GM12801 (cell line): ENCODE data around the gene NSL1.

Experiments
- CTCF ChIP-seq: IDR thresholded peaks from one replicate; pipeline ENCODE4 v1.5.1; 2011; ENCODE audit warnings: control low read depth; ENCODE audit not compliant: insufficient read length; ENCODE audit errors: extremely low read depth

The NSL1 gene

DNA sequence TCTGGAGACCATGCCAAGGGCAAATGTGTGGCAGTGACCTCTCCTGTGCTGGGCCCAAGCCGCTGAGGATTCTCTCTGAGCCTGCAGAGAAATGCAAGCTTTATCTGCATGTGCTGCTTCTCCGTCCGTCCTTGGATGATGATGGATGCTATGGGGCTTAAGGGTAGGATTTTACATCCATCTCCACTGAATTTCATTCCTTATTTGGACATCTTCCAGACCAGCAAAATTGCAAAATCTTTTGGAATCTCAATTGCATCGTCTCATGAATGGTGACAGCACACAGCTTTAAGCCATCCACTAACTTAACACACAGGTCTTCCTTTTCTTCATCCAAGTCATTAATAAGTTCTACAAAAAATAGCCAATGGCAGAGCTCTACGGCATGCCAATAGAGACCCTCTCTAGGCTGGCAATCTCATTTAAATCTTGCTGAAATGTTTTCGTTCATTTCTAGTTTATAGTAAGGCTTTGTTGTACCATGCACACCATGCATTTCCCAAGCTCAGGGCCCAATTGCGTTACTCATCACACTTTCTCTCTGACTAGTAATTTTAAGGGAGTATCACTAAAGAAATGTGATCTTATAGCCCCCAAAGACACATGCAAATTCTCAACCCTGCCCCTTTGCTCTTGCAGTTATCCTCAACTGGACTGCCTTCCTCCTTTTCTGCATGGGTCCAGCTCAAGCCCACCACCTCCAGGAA, 103.1 kb downstream of the NSL1 start:
- TF ChIP-seq CTCF = no peak

DNA sequence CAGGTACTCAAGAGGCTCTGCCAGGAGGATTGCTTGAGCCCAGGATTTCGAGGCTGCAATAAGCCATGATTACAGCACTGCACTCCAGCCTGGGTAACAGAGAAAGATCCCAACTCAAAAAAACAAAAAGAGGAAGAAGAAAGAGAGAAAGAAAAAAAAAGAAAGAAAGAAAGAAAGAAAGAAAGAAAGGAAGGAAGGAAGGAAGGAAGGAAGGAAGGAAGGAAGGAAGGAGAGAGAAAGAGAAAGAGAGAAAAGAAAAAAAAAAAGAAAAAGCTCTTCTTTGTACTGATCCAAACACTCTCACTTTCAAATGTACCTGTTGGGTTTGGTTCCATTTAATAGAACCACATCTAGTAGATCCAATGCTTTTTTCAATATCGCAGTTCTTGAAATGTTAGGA, 103.8 kb downstream of the NSL1 start:
- no peak for TF ChIP-seq CTCF

GRCh38 chr1:212686591-212686990, 105.0 kb downstream of the NSL1 start:
- no peak for TF ChIP-seq CTCF

DNA sequence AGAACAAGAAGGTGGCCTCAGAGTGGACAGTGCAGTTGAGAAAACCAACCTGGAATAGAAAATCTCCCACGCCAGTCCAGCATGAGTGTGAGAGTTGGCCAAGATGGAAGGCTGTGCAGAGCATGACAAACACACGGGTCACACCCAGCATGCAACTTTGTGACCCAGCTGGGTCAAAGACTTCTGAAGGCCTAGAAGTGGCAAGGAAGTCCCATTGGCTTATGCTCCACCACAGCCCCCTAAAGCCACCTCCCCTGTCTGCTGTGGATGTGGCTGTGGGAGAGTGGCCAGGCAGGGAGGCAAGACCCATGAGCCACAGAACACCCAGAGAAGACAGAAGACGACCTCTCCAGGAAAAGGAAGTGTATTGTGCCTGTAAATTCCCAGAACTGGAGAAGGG, 105.5 kb downstream of the NSL1 start:
- TF ChIP-seq CTCF = no peak

DNA sequence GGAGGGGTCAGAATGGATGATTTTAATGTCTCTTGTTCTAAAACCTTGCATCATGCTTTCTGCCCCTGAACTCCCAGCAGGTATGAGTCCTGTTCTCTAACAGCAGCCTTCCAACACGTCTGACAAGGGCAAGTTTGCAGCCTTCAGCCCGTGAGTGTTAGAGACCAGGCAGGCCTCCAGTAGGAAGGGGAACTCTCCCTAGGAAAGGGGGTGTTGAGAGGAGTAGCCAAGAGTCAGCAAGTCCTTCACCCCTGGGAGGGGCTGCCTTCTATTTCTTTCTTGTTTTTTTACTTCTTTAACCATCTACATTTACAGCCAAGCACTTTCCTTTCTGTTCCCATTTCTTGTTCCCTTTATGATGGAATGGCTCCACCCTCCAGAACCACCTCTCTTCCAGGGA, 106.1 kb downstream of the NSL1 start:
- TF ChIP-seq CTCF = no peak

DNA sequence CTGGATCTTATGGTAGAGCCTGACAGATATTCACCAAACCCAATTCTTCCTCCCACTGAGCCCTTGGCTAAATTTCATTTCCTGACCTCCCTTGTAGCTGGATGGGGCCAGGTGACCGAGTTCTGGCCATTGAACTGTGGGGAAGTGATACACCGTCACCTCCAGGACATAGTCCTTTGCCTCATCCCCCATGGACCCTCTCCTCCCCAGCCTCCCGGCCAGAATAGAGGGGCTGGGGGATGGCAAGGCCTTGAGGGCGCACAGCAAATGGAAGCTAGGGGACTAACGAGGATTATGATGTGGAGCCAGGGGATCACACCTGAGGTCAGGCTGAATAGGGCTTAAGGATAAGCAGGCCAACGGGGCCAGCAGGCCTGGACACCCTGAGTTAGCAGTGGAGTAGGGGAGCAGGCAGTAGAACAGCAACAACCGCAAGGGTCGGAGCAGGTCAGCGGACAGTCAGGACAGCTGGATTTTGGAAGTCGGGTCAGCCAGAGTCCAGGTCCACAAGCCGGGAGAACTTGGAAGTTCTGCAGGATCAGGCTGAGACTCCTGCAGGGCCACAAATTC, 107.0 kb downstream of the NSL1 start:
- TF ChIP-seq CTCF = no peak

DNA sequence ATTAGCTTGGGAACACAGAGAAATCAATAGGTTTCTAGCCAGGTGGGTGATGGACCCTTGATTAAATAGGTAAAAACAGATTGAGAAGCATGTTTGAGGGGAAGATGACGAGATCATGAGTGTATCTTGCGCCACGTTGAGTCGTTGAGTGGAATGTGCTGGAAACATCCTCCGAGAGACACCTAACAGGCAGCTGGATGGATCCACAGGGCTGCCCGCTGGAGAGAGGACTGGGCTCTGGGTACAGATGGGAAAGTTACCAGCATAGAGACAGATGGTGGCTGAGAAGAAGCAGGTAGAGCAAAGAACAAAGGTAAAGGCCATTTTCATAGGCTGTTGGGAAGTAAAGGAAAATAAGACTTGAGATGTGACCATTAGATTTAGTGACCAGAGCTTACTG, 107.5 kb downstream of the NSL1 start:
- TF ChIP-seq CTCF = no peak

GRCh38 chr1:212683357-212683722, 108.2 kb downstream of the NSL1 start:
- TF ChIP-seq CTCF = no peak
